Stimulated activated CD8-positive, alpha-beta memory T cell treated with anti-CD3 and anti-CD28 coated beads, Interleukin-4, amount 100 ng/mL, for 48 hours (primary cell): Measurements from ENCODE around the gene GPR17.

ENCODE experiments used
- DNase-seq: peaks from one replicate; pipeline ENCODE4 v3.0.0-alpha.2; 2020

The GPR17 gene

DNA sequence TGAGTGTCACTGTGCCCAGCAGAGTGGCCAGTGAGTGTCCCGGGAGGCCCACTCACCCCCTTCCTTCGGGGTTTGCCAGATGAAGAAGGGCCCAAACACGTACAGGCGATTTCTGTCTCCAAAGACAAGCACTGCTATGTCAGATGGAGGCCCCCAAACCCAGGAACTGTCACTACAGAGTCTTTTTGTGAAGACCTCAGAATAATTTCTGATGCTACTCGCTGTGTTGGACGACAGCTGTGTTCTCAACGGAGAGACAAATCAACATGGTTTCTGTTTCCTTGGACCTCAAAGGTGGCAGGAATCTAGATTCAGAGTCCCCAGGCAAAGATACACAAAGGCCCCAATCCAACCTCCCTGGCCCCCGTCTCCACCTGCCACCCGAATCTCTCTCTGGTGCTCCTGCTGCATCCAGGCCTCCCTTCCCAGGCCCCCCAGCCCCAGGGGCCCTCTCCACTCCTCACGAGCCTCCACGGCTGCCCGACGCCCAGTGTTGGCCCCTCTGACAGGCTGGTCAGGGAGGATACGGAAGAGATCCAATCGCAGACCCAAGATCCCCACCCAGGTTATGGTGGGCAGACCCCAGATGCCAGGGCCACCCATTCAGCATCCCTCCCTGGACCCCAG lies 2.4 kb upstream of the GPR17 start:
- DNase-seq = no peak

DNA sequence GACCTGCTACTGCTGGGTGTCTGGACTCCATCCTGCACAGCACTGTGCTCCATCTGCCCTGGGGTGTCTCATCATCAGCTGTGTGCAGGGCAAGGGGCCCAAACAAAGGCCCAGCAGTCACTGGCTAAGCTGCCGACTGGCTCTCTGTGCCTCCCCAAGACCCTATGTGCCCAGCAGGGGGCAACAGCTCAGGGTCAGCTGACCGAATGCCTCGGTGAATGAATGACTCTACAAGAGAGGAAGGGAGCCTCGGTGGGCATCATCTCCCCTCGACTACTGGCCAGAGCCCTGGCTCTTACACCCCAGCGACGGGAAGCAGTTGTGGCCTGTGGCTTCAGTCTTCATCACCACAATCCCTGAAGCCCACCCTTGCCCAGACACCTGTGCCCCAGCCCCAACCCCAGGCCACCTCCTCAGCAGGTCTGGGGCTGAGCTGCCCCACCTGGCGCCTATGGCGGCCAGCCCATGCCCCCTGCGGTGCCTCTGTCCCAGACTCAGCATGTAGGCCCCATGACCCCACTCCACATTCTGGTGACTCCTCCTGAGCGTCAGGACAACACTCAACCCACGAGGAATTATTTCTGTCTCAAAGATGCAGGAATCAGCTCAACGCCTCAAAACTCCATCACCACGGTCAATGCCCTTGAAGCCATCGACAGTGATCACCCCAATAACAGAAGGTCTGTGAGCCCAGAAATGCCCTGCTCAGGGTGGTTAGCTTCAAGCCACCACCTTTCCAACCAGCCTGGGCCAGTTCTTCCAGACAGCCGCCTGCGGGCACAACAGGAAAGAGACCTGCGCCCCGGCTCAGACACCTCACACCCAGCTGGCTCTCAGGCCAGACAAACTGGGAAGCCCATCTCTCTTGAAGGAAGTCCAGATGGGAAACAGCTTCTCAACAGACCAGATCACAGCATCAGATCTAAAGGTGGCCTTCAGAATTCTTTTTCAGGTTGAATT lies 1.6 kb upstream of the GPR17 start:
- peak; percentile 35 for DNase-seq

DNA sequence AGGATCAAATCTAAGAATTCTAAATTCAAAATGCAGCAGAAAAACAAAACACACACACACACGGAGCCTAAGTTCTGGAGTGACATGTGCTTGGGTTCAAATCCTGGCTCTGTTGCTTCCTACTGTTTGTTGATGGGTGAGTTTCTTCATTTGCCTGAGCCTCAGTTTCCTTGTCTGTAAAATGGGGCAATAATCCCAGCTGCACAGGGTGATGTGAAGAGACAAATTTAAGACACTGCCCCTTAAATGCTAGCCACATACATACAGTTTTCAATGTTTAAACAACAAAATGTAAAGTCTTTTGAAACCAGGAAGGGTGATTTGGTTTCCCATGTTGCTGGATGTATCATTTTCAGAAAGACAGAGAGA lies 943 bp upstream of the GPR17 start:
- DNase-seq = no peak

DNA sequence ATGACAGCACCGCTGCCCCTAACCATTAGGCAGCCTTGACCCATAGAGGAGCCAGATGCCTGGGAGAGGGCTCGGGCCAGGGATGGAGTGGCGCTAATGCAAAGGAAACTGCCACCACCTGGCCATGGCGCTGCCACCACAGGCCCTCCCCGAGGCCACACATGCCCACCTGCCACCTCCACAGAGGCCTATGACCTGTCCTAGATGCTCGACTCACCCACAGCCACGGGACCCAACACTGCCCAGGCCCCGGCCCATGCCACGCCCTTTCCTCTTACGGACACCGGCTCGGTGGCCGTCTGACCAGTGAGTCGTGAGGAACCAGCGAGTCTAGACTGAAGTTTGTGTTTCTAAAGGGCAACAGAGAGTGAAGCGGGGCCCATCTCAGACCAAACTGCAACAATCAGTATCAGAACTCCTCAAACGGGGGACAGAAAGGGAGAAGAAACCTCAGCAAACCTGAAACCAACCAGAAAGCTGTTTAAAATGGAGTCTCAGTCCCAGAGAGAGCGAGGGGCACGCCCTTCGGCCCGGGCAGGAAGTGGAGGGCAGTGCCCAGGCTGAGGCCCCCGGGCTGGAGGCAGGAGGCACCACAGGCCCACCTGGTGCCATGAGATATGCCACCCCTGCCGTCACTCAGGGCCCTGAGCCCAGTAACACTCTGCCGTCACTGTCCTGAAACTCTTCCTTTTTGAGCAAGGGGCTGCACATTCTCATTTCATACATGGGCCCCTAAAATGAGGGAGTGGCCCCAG lies 711 bp downstream of the GPR17 start:
- DNase-seq = no peak

DNA sequence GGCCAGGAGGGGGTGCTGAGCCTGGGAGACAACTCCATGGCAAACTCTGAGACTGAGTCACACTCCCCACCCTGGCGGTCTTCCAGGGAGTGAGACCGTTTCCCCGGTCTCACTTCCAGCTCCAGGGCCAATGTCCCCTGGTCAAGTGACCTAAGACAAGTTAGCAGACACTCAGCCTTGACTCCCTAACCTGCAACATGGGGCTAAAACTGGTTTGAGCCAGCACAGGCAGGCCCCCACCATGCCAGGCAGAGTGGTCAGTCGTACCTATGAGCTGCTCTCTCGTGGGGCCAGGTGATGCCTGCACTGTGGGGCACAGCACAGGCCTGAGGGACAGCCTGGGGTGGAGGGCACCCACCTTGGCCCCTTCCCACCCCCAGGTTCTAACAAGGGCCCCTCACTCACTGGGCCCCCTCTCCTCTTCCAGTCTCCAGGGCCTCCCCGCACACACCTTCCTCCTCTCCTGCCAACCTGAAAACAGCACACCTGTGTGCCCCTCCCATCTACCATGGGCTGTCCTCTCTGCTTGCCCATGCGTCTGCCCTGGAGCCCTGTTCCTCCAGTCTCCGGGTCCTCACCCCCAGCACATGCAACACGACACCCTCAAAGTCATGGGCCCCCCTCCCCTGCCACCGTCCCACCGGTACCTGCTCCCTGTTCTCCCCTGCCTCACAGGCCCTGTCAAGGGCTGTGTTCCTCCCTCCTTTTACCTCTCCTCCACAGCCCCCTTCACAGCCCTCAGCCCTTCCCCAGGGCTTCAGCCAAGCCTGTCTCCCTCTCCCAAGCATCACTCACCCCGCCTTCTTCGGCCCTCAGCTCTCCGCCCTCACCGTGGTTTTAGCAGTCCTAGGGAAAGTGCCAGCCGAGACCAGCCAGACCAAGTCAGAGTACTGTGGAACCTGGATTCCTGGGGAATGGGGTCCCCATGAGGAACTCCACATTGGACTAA lies 1.6 kb downstream of the GPR17 start:
- no peak for DNase-seq

DNA sequence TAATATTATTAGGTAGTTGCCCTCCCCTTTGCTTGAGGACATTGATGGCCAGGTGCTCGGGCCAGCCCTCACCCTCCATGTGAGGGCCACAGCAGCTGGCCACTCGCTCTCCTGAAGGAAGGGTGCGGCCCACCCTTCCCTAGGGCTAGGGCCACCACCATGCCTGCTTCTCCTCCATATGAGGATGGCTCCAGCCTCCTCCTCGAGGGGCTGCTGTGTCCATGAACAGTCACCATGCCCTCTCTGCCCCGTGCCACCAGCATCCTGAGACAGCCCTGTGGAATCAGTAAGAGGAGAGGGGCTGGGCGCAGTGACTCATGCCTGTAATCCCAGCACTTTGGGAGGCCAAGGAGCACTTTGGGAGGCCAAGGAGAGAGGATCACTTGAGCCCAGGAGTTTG lies 2.4 kb downstream of the GPR17 start:
- DNase-seq = no peak

DNA sequence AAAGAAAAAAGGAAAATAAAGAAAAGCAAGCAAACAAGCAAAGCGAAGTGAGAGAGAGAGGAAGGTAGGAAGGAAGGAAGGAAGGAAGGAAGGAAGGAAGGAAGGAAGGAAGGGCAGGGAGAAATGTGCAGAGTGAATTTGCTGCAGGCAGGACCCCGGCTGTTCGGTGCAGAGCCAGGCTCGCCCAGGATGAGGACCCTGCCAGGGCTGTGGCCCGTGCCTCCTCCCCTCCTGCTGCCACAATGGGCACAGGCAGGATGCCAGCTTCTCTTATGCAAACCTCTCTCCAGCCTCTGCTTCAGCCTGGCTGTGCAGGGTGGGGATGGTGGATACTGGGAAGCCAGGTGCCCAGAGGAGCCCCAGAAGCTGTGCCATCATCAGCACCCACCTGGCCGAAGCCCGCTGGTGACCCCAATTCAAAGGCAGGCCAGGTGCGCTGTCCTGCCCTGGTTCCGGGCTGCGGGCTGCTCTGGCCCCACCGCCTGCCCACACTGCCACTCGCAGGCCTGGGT lies 3.2 kb downstream of the GPR17 start:
- DNase-seq = no peak

DNA sequence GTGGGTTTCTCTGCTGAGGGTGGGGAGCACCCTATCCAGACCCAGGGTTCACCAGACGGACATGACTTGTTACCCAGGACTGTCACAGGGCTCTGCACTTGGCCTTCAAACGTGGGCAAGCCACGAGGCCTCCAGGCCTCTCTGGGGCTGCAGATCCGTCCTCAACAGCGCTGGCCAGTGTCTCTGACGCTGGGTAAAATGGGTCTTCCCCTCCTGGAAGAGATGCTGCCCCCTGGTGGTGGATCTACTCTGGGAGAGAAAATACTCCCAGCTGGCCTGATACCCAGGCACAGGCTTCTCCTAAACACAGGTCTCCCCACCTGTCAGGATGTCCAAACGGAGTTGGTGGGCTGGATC lies 3.7 kb downstream of the GPR17 start:
- peak; percentile 95 for DNase-seq

DNA sequence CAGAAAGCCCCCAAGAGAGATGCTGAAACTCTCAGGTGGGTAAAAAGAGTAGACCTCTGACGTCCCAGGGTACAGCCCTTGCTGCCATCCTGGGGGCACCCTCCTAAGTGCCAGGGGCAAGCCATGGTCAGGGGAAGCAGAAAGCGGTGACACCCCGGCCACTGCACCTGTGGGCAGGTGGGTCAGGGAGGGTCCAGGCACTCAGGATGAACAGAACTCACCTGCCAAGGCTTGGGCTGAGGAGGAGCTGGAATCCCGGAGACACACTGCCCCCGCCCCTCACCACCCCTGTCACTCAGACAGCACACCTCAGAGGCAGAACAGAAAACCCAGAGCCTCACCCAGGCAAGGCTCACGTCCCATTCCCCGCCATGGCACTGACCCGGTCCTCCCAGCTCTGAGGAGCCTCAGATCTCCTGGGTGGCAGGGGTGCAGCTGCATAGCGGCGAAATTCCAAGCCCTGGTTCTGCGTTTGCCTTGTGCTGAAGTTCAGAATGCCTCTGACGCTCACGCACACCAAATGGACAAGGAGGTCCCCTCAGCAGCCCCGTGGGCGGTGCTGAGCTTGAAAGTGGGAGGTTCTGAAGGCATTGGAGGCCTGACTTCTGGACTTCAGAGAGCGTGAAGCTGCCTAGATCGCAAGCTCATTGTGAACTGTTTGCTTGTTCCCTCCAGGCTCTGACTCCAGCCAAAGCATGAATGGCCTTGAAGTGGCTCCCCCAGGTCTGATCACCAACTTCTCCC lies 4.3 kb downstream of the GPR17 start:
- DNase-seq = no peak

DNA sequence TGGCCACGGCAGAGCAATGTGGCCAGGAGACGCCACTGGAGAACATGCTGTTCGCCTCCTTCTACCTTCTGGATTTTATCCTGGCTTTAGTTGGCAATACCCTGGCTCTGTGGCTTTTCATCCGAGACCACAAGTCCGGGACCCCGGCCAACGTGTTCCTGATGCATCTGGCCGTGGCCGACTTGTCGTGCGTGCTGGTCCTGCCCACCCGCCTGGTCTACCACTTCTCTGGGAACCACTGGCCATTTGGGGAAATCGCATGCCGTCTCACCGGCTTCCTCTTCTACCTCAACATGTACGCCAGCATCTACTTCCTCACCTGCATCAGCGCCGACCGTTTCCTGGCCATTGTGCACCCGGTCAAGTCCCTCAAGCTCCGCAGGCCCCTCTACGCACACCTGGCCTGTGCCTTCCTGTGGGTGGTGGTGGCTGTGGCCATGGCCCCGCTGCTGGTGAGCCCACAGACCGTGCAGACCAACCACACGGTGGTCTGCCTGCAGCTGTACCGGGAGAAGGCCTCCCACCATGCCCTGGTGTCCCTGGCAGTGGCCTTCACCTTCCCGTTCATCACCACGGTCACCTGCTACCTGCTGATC lies 4.9 kb downstream of the GPR17 start:
- no peak for DNase-seq

DNA sequence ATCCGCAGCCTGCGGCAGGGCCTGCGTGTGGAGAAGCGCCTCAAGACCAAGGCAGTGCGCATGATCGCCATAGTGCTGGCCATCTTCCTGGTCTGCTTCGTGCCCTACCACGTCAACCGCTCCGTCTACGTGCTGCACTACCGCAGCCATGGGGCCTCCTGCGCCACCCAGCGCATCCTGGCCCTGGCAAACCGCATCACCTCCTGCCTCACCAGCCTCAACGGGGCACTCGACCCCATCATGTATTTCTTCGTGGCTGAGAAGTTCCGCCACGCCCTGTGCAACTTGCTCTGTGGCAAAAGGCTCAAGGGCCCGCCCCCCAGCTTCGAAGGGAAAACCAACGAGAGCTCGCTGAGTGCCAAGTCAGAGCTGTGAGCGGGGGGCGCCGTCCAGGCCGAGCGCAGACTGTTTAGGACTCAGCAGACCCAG lies 5.4 kb downstream of the GPR17 start:
- no peak for DNase-seq

DNA sequence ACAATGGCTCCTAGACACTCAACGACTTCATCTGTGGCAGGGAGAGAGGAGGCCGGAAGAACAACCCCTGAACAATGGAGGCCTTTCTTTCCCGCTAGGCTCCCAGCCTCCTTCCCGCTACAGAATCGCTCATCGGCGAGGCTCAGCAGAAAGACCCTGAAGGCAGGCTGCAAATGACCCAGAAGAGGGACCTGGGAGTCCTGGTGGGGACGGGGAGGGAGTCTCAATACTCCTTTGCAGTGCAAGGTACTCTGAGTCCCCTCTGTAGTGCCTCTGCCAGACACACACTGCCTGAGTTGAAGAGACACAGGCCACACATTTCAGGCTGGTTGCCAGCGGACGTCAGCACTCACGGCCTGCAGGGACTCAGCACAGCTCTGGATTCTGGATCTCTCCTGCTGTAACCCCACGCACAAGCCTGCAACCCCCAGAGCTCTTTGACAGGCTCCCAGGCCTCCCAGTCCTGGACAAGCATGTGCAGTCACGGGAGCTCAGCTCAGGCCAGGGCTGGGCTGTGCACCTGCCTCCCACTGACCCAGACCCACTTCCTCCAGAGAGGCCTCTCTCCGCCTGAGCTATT lies 6.1 kb downstream of the GPR17 start:
- no peak for DNase-seq

DNA sequence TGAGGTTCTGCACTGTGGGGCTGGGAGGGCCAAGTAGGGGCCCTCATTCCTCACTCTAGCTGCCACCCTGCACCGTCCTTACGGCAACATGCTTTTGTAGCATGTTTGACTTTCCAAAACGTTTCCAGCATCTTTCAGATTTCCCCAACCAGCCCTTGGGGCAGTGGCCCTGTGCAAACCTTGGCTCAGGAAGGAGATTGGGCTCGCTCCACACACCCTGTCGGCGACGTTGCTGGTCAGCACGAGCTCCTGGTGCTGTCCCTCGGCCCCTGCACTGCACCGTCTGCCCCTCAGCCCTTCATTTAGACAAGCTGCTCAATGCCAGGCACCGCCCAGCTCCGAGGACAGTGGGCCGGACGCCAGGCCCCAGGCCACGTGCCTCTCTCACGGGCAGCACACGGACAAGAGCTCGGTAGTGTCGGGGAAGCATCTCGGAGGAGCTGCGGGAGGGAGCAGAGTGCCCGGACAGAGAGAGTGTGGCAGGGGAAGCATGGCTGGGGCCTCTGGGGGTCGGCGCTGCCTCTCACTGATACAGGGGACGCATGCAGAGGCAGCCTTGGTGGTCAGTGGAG lies 6.9 kb downstream of the GPR17 start:
- no peak for DNase-seq

DNA sequence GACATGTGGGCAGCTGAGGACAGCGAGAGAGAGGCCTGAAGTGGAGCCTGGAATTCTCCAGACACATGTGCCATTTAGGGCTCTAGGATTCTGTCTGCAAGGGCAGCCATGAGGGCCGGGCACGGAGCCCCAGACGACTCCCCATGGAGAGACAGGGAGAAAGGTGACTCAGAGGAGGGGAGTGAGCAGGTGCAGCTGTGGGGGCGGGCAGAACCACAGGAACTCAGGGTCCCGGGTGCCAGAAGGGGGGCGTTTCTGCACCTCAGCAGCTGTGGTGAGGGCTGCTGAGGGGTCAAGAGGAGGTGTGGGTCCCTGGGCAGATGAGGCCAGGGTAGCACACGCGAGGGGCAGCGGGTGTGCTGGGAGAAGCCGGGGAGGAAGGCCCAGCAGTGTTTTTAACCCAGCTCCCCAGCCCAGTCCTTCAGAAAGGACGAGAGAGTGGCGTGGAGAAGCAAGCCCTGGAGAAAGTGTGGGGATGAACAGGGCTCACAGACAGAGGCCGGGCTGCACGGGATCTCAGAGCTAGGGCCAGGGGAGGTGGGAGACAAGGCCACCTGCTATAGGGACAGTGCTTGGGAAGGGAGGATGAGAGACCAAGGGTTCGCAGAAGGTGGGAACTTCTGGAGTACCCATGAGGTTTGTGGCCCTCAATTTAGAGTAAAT lies 7.6 kb downstream of the GPR17 start:
- DNase-seq = no peak

DNA sequence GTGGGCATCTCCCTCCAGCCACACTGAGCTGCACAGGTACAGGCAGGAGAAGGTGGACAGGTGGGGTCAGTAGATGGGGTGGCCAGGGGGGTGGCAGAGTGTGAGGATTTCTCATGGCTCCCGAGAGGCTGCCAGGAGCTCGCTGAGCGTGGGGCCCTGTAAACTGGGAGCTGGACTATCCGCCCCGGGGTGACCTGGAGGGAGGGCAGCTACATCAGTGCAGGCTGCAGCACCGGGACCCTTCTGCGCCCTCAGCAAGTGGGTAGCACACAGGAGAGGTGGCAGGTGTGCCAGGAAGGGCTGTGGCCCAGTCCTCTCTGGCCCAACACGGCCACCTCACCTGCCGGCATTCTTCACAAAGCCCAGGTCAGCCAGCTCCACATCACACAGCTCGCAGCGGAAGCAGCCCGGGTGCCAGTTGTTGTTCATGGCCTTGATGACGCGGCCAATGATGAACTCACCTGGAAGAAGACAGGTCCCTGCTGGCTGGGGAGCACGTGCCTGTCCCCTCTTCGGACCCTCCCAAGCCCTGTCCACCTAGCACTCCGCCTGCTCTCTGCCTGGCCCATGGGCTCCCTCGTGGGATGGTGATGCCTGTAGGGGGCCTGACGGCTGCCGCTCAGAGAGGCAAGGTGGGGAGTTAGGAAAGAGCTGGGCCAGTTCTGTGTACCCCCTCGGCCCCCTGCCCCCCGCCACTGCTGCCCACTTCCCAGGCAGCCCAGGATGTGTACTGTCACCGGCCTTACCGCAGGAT lies 8.3 kb downstream of the GPR17 start:
- DNase-seq = no peak

DNA sequence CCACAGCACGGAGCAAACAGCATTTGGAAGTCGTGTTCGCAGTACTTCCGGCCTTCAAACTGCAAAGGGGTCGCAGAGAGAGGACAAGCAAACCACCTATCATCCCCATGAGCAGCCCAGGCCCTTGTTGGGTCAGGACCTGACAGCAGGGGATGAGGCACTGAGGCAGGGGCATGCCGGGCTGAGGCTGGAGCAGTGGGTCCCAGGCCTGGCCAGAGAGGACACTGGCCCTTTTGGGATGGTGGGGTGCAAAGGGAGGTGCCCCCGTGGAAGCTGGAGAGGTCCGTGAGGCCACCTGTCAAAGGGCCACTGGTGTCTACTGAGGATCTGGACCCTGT lies 8.9 kb downstream of the GPR17 start:
- no peak for DNase-seq

DNA sequence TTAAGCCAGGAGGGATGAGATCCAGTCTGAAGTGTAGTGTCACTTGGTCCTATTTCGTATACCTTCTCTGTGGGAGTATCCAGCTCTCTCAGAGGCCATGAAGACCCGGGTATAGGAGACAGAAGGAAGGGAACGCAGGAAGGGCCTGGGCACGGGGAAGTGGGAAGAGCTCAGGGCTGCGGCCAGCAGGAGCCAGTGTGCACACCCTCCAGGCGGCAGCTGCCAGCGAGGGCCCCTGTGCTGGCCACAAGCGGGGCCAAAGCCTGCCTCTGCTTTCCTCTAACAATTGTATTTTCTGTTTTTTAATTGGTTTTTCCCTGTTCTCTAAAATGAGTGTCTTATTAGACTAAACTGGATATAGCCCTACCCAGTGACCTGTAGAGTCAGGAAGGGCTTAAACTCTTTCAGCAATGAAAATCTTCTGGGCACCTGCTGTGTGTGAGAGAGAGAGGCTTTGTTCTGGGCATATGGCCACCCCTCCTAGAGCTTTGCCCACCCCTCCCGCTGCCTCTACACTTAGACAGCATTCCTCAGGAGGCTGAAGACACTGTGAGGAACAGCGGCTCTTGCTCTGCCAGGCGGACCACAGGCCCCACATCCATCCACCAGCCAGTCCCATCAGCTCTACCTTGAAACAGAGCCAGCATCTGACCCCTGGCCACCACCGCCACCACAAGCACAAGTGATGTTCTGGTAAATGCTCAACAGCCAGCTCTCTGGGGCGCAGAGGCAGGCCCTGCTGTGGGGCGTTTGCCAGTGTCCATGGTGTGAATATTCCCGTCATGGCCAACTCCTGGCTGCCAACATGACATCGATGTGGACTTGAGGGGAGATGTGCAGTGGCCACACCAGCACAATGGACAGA lies 9.5 kb downstream of the GPR17 start:
- DNase-seq = no peak

DNA sequence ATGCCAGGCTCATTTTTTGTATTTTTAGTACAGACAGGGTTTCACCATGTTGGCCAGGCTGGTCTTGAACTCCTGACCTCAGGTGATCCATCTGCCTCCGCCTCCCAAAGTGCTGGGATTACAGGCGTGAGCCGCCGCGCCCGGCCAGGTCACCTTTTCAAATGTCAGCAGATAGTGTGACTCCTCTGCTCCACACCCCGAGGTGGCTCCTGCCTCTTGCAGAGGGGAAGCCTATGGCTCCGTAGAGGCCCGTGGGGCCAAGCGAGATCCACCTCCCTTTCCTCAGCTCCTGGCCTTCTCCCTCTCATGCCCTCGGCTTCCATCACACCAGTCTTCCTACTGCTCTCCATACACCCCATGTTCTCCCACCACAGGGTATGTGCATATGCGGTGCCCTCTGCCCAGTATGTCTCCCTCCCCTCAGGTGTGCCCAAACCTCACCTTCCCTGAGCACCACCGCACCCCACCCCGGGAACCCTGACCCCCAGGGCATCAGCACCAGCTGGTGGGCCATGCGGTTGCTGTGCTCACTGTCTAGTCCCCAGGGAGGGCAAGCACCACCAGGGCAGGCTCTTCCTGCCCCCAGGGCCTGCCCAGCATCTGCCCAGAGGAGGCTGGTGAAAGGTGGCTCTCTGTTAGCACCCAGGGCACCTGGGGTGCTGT lies 10.7 kb downstream of the GPR17 start:
- DNase-seq = no peak
